Osteocyte (in vitro differentiated cells): ENCODE data around the gene FLYWCH1. TPM values are rescaled to one million over a fixed set of nuclear protein-coding genes. Genes with fewer than 3 reads are reported as not detected.

ENCODE experiments used
- DNase-seq: peaks from one replicate; pipeline ENCODE4 v3.0.0; 2021; ENCODE audit warnings: mixed read lengths; ENCODE audit not compliant: unreplicated experiment; ENCODE audit errors: extremely low spot score
- H3K27ac Mint-ChIP-seq: one replicate; pipeline ENCODE4 v1.8.0; 2021; ENCODE audit warnings: mild to moderate bottlenecking, mixed read lengths; ENCODE audit not compliant: unreplicated experiment
- H3K27me3 Mint-ChIP-seq: one replicate; pipeline ENCODE4 v1.8.0; 2021; ENCODE audit warnings: mixed read lengths; ENCODE audit not compliant: unreplicated experiment
- H3K36me3 Mint-ChIP-seq: one replicate; pipeline ENCODE4 v1.8.0; 2021; ENCODE audit warnings: mixed read lengths; ENCODE audit not compliant: unreplicated experiment
- H3K4me1 Mint-ChIP-seq: one replicate; pipeline ENCODE4 v1.8.0; 2021; ENCODE audit warnings: mixed read lengths; ENCODE audit not compliant: unreplicated experiment
- H3K4me3 Mint-ChIP-seq: one replicate; pipeline ENCODE4 v1.8.0; 2021; ENCODE audit warnings: mild to moderate bottlenecking, moderate library complexity, mixed read lengths; ENCODE audit not compliant: unreplicated experiment
- H3K9me3 Mint-ChIP-seq: one replicate; pipeline ENCODE4 v1.8.0; 2021; ENCODE audit warnings: mixed read lengths; ENCODE audit not compliant: unreplicated experiment
- CTCF ChIP-seq: fragments of 200-600 bp; sonication (generic); IDR thresholded peaks from 2 replicates; pipeline ENCODE4 v1.5.0; 2021; ENCODE audit warnings: antibody characterized with exemption, mild to moderate bottlenecking, moderate library complexity
- total RNA-seq: library from RNA; stranded (reverse); gene quantifications from 2 replicates; pipeline ENCODE4 v1.2.1, GENCODE V29; 2021

Gene FLYWCH1
- total RNA-seq, 1 donor from 2014 or later, result 46.4 TPM

GRCh38 chr16:2976673-2977072 is 64.9 kb downstream of the FLYWCH1 start:
- Mint-ChIP-seq H3K27me3 (no peaks in the 10 kb centered on the region), H3K9me3 (no peaks in the 10 kb centered on the region), H3K4me3 (no peak overlapping the region), H3K36me3 (no peaks in the 10 kb centered on the region), H3K27ac (no peak overlapping the region), H3K4me1 (peaks cover 15% of the 10 kb centered on the region)
- no peak for TF ChIP-seq CTCF
- no peak for DNase-seq

GRCh38 chr16:2977440-2977839 is 65.7 kb downstream of the FLYWCH1 start:
- Mint-ChIP-seq H3K9me3 (no peaks in the 10 kb centered on the region), H3K4me1 (peaks cover 12% of the 10 kb centered on the region), H3K27ac (no peak overlapping the region), H3K36me3 (no peaks in the 10 kb centered on the region), H3K27me3 (no peaks in the 10 kb centered on the region), H3K4me3 (no peak overlapping the region)
- DNase-seq, result no peak
- TF ChIP-seq CTCF, result no peak

- Mint-ChIP-seq H3K27me3 (no peaks in the 10 kb centered on the region), H3K36me3 (no peaks in the 10 kb centered on the region), H3K4me1 (peaks cover 15% of the 10 kb centered on the region), H3K9me3 (no peaks in the 10 kb centered on the region), H3K27ac (peak overlapping the region; percentile 27), H3K4me3 (peak overlapping the region; percentile 75)
- TF ChIP-seq CTCF, result no peak
- no peak for DNase-seq
Observed at GRCh38 chr16:2979669-2980226, 68.0 kb downstream of the FLYWCH1 start.

GRCh38 chr16:2980227-2981176 is 68.8 kb downstream of the FLYWCH1 start, which contains the start of gene PKMYT1:
Gene PKMYT1, minus strand, starts transcription at chr16:2980446. Its CDS starts 789 bp downstream, at chr16:2979657.
- Mint-ChIP-seq H3K27ac (peak within 1 kb of the TSS; percentile 77), H3K36me3 (no peaks in the 10 kb centered on the region), H3K9me3 (no peaks in the 10 kb centered on the region), H3K4me1 (peaks cover 15% of the 10 kb centered on the region), H3K27me3 (no peaks in the 10 kb centered on the region), H3K4me3 (peak within 1 kb of the TSS; percentile 75)
- DNase-seq, result peak; percentile 98
- no peak for TF ChIP-seq CTCF
